LNCaP clone FGC (cell line): ENCODE results near the gene ABCB10.

ENCODE experiments used
- DNase-seq: peaks from one replicate; pipeline ENCODE4 v3.0.0-alpha.2; 2011; ENCODE audit warnings: low read depth
- H3K4me3 ChIP-seq: 2 replicates; pipeline ENCODE4 v1.5.1; 2011; ENCODE audit warnings: mild to moderate bottlenecking, low read depth, low read length, control low read depth
- CTCF ChIP-seq: IDR thresholded peaks from 2 replicates; pipeline ENCODE4 v1.5.1; 2012; ENCODE audit warnings: mild to moderate bottlenecking; ENCODE audit not compliant: control insufficient read depth, insufficient read depth; ENCODE audit errors: extremely low read depth

The ABCB10 gene

DNA sequence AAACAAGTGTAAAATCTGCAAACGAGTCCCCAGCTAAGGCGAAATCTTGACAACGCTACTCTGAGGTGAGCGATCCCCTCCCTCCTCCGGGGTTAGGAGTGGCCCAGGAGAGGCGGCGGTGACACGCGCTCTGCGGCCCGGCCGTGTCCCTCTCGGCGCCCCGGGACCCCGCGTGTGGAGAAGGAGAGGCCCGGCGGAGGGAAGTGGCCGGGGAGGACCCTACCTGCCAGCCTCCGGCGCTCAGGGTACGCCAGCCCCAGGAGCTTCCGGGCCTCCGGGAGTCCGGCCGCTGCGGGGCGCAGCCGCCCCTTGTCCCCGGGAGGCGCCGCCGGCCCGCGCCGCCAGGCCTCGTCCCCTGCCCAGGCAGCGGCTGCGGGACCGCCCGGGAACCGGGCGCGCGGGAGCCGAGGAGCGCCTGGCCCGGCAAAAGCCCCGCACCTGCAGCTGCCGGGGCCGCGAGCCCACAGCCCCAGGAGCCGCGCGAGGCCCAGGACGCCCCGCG is 543 bp downstream of the ABCB10 start:
- TF ChIP-seq CTCF = peak; percentile 39
- H3K4me3 ChIP-seq = peak overlapping the region; percentile 64
- DNase-seq = no peak

DNA sequence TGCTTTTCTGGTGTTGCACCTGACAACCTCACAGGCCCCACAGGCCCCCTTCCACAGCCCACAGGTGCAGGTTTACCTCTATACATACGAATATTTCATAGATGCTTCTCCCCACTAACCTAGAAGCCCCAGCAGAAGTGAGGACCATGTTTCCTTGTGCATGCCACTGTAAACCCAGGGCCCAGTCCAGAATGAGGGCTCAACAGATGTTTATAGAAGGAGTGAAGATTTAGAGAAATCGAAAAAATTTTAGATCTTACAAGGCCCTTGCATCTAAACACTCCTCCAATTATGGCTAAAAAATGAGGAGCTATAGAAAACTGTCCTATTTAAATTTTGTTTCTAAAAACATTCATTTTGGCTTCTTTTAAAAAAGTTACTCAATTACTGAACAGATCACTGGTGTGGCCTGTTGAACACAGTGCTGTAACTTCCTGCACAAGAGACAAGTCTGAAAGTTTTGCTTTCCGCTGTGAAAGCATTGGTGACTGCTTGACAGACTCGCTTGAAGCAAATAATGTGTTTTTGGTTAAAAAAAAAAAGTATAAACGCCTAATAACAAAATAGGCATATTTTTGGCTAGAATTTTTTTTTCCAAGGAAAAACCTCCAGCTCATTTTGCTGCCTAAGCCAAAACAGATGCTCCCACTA is 1.2 kb downstream of the ABCB10 start:
- H3K4me3 ChIP-seq = peak overlapping the region; percentile 64
- no peak for DNase-seq
- no peak for TF ChIP-seq CTCF

- TF ChIP-seq CTCF = no peak
- no peak for DNase-seq
- no peak overlapping the region for H3K4me3 ChIP-seq
These were observed 3.5 kb downstream of the ABCB10 start for GRCh38 chr1:229554886-229555621.

DNA sequence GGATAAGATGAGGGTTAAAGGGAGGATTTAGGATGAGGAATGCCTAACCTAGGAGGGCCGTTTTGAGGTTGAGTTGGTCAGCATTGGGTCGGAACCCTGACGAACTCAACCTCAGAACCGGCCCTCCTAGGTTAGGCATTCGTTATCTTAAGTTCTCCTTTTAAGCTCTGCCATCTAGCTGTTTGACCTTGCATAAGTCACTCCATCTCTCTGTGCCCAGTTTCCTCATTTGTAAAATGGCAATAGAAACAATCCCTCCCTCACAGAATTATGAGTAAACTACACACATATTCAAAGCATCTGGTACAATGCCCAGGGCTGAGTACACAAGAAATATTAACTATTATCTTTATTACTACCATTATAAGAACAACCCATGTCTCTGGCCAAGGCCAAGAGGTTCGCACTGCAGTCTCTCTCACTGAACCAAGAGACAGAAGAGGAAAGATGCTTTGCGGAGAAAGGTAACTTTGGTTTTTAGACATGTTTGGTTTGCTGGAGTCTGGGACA is 4.8 kb downstream of the ABCB10 start:
- peak; percentile 90 for DNase-seq
- H3K4me3 ChIP-seq = no peak overlapping the region
- TF ChIP-seq CTCF = peak; percentile 23; the same call in 1 of the 2 replicates

GRCh38 chr1:229552732-229553131 is 5.8 kb downstream of the ABCB10 start:
- no peak overlapping the region for H3K4me3 ChIP-seq
- DNase-seq = no peak
- no peak for TF ChIP-seq CTCF

GRCh38 chr1:229550812-229551567 is 7.5 kb downstream of the ABCB10 start:
- no peak for DNase-seq
- no peak overlapping the region for H3K4me3 ChIP-seq
- TF ChIP-seq CTCF = no peak
